Uterus (tissue), 2 donors: ENCODE results near the gene TIMM44.

Experiments used
- CTCF ChIP-seq, 4 experiments: fragments of 200-600 bp in 2 of 4; fragments of 450-650 bp in 2 of 4; sonication (generic) in 2 of 4; IDR thresholded peaks; one replicate each; pipeline ENCODE4 v1.5.1; 2016 to 2019; ENCODE audit warnings: antibody characterized with exemption in 4 of 4, mild to moderate bottlenecking in 2 of 4, moderate library complexity in 1 of 4
- POLR2A ChIP-seq, 2 donors: fragments of 450-650 bp; IDR thresholded peaks; one replicate each; pipeline ENCODE4 v1.6.1; 2016; ENCODE audit warnings: antibody characterized with exemption in 2 of 2, mild to moderate bottlenecking in 1 of 2, moderate library complexity in 1 of 2

- TF ChIP-seq CTCF (IDR thresholded peaks at IDR 0.05), result no peak
- TF ChIP-seq POLR2A (IDR thresholded peaks at IDR 0.05), result no peak
These were observed 20.1 kb upstream of the TIMM44 start for GRCh38 chr19:7963566-7963965.
